HG02798 (cell line): ENCODE results near the gene MTHFD1L.

Experiments used
- ATAC-seq: cut with Tn5 transposase; IDR thresholded peaks from one replicate; pipeline ENCODE4 v1.9.1; 2021; ENCODE audit warnings: mild to moderate bottlenecking; ENCODE audit not compliant: unreplicated experiment, poor library complexity

MTHFD1L gene

GRCh38 chr6:151139524-151139923 is 274.0 kb downstream of the MTHFD1L start:
- no peak for ATAC-seq

DNA sequence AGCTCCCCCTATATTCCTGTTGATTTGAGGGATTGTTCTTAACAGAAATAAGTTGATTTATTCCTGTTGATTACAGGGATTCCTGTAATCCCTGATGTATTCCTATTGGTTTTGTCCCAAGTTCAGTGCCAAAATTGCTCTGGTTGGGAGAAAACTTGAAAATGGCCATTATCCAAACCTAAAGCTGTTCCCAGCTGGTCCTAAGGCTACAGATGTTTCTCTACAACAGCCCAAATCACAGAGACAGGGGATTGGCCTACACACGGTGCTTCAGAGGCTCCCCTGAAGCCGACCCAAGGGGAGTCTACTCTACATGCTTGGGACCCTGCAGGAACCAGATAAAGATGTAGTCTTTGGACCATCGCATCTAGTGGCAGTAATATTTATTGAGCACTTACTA is 275.3 kb downstream of the MTHFD1L start:
- ATAC-seq: no peak

- no peak for ATAC-seq
These were observed 276.2 kb downstream of the MTHFD1L start for GRCh38 chr6:151141685-151142084.

GRCh38 chr6:151142676-151143075 is 277.2 kb downstream of the MTHFD1L start:
- no peak for ATAC-seq

- no peak for ATAC-seq
These were observed 277.8 kb downstream of the MTHFD1L start for GRCh38 chr6:151143337-151143736.

DNA sequence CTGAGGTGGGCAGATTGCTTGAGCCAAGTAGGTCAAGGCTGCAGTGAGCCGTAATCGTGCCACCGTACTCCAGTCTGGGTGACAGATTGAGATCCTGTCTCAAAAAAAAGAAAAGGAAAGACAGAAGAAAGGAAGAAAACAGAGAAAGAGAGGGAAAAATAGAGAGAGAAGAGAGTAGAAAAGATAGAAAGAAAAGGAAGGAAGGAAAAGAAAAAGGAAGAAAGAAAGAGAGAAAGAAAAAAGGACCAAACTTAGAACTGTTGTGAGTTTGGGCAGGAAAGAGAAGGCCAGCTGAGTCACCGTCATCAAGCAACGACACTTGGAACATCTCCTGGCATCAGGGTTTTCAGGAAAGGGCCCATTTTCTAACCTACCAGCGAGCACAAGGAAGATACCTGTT is 278.3 kb downstream of the MTHFD1L start:
- no peak for ATAC-seq

- ATAC-seq: no peak
These were observed 281.8 kb downstream of the MTHFD1L start for GRCh38 chr6:151147118-151147832.

- ATAC-seq: no peak
These were observed 282.6 kb downstream of the MTHFD1L start for GRCh38 chr6:151148111-151148510.

- no peak for ATAC-seq
These were observed 284.3 kb downstream of the MTHFD1L start for GRCh38 chr6:151149793-151150192.
